ENCODE data around the gene OR6J1. TPM values are rescaled to one million over a fixed set of nuclear protein-coding genes. Genes with fewer than 3 reads are reported as not detected.
A peak's percentile ranks its signal among the peaks of the same experiment; 100 is the strongest.

Gene OR6J1
- total and polyA plus RNA-seq, 2 of the 13 experiments (the other 11 are each of a cell fraction or from before 2014, with no cell fraction given) = not detected

- TF ChIP-seq KIAA2018 (CRISPR knock-in tag; IDR thresholded peaks at IDR 0.05; ENCODE audit: borderline replicate concordance) (no peak), TCF7 (IDR thresholded peaks at IDR 0.05; ENCODE audit: low read depth) (peak; percentile 62; the same call in 1 of the 2 replicates), ZNF607 (CRISPR knock-in tag; IDR thresholded peaks at IDR 0.05; ENCODE audit: borderline replicate concordance) (no peak), MIER2 (CRISPR knock-in tag; IDR thresholded peaks at IDR 0.05) (no peak), TRIM24 (CRISPR knock-in tag; IDR thresholded peaks at IDR 0.05) (0 out of 2 replicates have a peak, but pooled peaks have one; percentile 64), RARA (CRISPR knock-in tag; IDR thresholded peaks at IDR 0.05) (peak; percentile 75; the same call in 1 of the 2 replicates), MIER3 (CRISPR knock-in tag; IDR thresholded peaks at IDR 0.05; ENCODE audit: borderline replicate concordance) (peak; percentile 57; the same call in 1 of the 2 replicates), ZNF232 (CRISPR knock-in tag; IDR thresholded peaks at IDR 0.05; ENCODE audit: borderline replicate concordance) (no peak), HIC2 (CRISPR knock-in tag; IDR thresholded peaks at IDR 0.05; ENCODE audit: low read depth) (no peak), ELK4 (CRISPR knock-in tag; IDR thresholded peaks at IDR 0.05; ENCODE audit: borderline replicate concordance) (no peak), SOX13 (IDR thresholded peaks at IDR 0.05) (no peak), SOX13 (CRISPR knock-in tag; conservative IDR thresholded peaks at IDR 0.05 in 1 of 2, IDR thresholded peaks at IDR 0.05 in 1 of 2) (peak in 1 of 2 experiments; percentile 42; a peak in 1 of 4 replicates), ZNF510 (CRISPR knock-in tag; IDR thresholded peaks at IDR 0.05; ENCODE audit: low read depth) (no peak), ZNF792 (CRISPR knock-in tag; IDR thresholded peaks at IDR 0.05) (peak; percentile 52; the same call in 1 of the 2 replicates), MXI1 (IDR thresholded peaks at IDR 0.05; ENCODE audit: borderline replicate concordance, low read depth, low read length) (no peak), FOSL1 (CRISPR knock-in tag; IDR thresholded peaks at IDR 0.05; ENCODE audit: borderline replicate concordance) (peak; percentile 77; the same call in 1 of the 2 replicates), TEAD3 (CRISPR knock-in tag; optimal IDR thresholded peaks at IDR 0.05; ENCODE audit: borderline replicate concordance) (peak; percentile 92), ZNF12 (CRISPR knock-in tag; IDR thresholded peaks at IDR 0.05) (0 out of 2 replicates have a peak, but pooled peaks have one; percentile 47)
Measured at GRCh38 chr14:22689199-22689598, 45.0 kb upstream of the OR6J1 start (continued).
